GOT3 (cell line): Measurements from ENCODE around the gene PRTFDC1.

ENCODE experiments used
- DNase-seq: peaks from one replicate; lab custom pipeline; 2025; ENCODE audit warnings: mixed read lengths; lab: John Stamatoyannopoulos, UW

Gene PRTFDC1

DNA sequence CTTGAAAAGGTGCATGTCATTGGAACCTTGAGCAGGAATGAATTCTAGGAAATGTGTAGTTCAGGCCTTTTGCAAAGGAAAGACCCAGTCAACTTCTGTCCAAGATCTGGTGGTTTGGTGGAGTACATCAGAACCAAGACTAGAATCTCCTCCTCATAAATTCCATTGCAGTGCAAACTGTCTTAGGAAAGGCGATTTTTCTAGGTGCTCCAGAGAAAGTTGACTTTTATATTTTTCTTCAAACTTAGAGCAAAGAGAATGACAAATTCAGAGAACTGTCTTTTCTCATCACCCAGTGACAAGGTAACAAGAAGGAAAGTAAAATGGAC, 50.0 kb downstream of the PRTFDC1 start:
- DNase-seq = no peak

DNA sequence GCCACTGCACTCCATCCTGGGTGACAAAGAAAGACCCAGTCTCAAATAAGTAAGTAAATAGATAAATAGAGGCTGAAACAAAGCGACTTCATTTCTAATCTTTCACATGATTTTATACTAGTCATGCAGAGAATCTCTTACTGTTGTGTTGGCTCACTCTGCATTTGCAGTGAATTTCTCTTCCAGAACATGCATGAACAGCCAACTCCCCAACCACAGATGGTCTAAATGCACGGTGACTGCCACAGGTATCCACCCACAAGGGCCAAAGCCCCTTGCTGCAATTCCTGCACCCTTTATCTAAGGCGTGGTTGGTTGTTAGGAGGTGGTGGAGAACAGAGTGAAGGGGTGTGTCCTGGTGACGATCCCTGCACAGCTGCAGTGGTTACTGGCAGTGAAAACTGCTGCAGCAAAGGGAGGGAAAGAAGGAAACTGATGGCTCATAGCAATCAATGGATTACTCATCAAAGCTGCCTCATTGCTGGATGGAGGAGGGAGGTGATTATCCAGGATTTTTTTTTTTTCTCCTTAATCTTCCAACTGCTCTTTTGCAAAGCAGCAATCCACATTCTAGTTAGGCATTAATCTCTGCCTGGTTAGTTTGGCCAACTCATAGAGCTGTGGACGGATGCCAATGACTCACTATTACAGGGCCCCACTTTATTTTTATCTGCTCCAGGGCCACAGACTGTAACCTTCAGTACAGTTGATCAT, 50.6 kb downstream of the PRTFDC1 start:
- peak; percentile 50 for DNase-seq

DNA sequence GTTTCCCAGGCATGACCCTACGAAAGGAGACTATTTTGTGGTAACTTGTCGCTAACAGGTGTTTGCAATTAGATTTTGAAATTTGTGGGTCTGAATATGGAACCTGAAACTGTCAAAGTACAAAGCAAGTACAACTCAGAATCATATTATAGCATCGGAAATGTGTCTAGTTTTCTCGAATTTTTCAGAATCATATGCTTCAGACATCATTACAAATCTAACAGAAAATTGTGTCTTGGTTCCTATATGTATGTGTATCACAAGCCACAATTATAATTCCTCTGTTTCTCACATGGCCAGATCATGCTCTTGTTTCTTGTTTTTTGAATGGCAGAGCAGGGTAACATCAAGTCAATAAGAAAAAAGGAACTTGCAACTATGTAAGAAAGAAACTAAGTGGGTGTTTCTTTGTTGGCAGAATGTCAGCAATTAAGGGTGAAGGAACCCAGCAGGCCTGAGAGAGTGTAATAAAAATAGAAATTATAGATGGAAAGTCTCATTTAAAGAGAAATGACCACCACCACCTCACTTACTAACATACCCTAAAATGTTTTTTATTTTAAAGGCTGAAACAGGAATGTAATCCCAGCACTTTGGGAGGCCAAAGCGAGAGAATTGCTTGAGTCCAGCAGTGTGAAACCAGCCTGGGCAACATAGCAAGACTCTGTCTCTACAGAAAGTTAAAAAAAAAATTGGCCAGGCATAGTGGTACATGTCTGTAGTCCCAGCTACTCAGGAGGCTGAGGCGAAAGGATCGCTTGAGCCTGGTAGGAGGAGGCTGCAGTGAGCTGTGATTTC, 51.3 kb downstream of the PRTFDC1 start:
- DNase-seq = no peak

DNA sequence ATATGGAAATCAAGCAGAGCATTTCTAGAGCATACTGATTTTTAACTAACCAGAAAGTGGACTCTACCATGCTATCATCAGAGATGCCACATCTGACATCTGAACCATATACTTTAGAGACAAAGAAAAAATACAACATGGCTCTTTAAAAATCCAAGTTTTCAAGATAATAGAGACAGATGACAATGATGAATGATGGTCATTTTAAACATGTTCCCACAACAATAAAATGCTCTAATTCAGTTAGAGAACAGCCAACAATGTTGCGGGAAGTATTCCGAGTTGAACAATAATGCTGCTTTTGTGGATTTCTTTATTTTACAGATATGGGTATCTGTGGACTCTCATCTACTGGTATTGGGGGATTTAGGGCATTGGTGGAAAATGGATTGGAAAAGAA, 52.8 kb downstream of the PRTFDC1 start:
- no peak for DNase-seq

DNA sequence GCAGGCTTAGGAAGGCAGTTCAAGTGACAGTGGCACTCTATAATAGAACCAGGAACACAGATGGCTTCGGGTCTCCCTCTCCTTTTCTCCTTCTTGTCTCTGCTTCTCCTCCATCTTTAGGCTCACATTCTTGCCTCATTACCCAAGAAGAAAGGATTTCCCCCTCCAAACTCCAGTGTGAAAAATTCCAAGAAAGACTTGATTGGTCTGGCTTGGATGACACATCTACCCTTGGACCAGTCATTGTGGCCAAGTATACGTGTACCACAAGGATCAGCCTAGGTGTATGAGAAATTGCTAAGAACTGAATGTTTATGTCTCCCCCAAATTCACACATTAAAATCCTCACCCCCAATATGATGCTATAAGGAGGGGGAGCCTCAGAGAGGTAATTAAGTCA, 53.9 kb downstream of the PRTFDC1 start:
- DNase-seq = no peak

DNA sequence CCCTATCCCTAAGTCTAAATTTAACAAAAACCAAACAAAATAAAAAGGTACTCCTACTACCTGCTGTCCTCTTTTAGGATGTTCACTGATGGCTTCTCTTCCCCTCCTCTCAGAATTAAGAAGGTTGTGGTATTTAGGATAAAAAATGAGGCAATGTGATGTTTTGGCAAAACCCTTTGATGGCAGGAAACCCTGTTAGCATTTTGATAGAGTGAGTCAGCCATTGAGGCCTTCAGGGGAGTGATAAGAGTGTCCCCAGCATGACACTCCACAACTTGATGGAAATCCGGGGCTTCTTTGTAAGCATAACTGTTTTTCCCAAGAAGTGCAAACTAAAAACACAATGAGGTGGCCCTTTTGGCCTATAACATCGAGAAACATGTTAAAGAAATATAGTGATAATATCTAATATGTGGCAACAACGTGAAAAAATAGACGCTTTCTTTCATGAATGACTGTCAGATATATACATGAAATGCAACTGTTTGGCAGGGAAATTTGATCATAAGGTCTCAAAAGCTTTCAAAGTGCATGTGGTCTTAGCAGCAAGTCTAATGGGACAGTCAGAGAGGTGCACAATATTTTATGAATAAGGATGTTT, 55.0 kb downstream of the PRTFDC1 start:
- no peak for DNase-seq

- no peak for DNase-seq
These were observed 57.7 kb downstream of the PRTFDC1 start for GRCh38 chr10:24894728-24895127.

- peak; percentile 12 for DNase-seq
These were observed 58.1 kb downstream of the PRTFDC1 start for GRCh38 chr10:24894309-24894708.

GRCh38 chr10:24893127-24893526, 59.3 kb downstream of the PRTFDC1 start:
- no peak for DNase-seq

- no peak for DNase-seq
These were observed 60.6 kb downstream of the PRTFDC1 start for GRCh38 chr10:24891823-24892222.

GRCh38 chr10:24889639-24890038, 62.8 kb downstream of the PRTFDC1 start:
- no peak for DNase-seq

DNA sequence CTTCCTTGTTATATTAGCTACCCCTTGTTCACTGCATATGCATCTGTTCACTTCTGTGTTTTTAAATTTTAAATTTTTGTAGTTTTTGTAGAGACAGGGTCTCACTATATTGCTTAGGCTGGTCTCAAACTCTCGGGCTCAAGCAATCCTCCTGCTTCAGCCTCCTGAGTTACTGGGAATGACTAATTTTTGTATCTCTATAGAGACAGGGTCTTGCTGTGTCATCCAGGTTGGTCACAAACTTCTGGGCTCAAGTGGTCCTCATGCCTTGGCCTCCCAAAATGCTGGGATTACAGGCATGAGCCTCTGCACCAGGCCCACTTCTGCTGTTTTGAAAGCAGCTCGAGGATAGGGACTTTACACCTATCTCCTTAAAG, 64.6 kb downstream of the PRTFDC1 start:
- DNase-seq = no peak

- DNase-seq = no peak
These were observed 66.1 kb downstream of the PRTFDC1 start for GRCh38 chr10:24886290-24886680.

GRCh38 chr10:24885551-24886289, 66.7 kb downstream of the PRTFDC1 start:
- no peak for DNase-seq

GRCh38 chr10:24884793-24885192, 67.6 kb downstream of the PRTFDC1 start:
- DNase-seq = no peak

DNA sequence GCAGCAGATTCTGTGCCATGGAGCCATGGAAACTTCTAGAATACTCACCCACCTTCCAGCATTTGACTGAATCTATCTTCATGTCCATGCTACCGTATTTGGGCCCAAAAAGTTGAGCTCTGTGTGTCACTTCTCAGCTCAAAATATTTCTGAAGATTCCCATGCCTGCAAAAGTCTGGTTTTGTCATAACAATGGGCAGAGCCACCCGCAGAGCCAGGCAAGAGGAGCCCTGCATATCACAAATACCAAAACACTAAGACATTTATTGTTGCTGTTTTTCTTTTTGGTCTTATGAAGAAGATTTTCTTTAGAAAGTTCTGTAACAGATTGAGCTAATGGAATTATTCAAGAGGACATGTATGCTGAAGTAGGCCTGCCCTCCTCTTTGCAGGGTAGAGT, 68.1 kb downstream of the PRTFDC1 start:
- DNase-seq = no peak

DNA sequence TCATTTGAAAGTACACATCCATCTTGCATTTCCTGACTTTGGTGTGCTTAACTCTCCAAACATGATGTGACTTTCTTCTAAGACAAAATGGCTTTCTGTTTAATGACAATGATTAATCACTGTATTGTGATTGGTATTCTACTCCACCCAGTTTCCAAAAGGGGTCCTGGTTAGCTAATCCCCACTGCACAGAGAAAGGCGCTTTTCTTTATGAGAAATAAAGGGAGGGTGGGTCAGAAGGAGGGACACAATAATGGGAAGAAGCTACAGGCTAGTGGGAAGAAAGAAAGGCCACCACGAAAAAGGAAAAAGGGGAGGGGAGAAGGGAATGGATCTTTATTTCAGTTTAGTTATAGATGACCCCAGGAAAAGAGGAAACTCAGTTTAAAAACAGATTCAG, 69.2 kb downstream of the PRTFDC1 start:
- no peak for DNase-seq

DNA sequence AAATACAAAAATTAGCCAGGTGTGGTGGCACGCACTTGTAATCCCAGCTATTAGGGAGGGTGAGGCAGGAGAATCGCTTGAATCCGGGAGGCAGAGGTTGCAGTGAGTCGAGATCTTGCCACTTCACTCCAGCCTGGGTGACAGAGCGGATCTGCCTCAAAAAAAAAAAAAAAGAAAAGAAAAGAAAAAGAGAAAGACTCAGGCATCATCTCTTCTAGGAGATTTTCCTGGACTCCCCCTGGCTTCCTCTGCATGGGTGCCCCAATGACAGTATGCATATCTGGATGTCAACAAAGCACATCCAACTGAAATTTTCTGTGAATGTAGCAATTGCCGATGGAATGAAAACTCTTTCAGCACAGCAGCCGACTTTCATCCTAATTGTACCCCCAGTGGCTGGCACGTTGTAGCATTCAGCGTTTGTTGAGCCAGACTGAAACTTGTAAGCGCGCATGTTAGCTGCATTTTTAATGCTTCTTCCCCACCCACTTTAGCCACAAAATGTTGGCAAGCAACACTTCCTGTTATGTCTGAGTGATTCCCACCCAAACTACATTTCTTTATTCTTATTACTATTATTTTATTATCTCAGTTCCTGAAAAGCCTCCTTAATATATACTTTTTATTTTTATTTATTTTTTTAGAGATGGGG, 70.2 kb downstream of the PRTFDC1 start:
- no peak for DNase-seq

DNA sequence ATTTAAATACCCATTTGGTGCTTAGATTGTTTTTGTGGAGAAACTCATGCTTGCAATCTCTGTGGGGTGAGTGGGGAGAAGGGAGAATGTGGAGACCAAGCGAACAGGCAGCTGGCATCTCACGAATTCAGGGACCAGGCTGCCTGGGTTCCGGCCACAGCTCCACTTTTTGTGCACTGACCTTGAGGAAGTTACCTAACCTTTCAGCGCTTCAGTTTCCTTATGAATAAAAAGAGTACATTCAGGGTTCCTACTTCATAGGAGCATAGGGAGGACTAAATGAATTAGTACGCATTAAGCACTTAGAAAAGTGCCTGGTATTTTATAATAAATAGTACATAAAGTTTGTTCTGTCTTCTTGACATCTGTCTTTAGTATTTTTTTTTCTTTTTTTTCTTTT, 72.5 kb downstream of the PRTFDC1 start:
- DNase-seq = no peak

DNA sequence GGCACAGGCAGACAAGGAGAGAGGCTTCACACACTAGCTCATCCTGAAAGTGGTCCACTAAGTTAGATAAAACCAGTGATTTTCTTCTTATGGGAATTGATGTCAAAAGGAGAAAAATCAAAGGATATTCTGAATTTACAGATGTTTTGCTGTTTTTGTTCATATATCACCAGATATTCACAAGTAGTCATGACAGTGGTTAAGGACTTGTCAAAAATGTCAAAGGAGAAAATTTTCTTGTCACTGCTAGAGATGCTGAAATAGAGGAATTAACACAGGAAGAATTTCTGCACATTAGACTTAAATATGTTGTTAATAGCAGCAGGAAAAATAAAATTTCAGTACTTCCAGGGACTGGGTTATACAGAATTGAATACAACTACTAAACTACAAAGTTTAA, 78.3 kb downstream of the PRTFDC1 start:
- no peak for DNase-seq

DNA sequence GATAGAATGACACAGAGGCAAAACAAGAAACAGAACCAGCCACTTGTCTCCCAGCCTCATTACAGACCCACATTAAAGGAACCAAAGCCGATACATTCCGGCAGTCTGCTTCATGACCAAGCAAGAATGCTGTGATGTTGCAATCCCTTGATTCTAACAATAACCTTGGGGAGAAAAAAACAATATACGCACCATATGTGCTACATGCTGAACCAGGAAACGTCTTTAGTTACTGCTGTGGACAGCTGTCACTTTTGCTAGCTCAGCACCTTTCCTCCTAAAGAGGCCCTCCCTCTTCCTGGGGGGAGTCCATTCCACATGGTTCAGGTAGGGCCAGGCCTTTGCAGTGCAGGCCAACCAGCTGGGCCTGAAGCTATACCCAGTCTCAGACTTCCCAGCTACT, 79.1 kb downstream of the PRTFDC1 start:
- DNase-seq = no peak

- DNase-seq = no peak
These were observed 79.6 kb downstream of the PRTFDC1 start for GRCh38 chr10:24872790-24873182.
